Ectodermal cell (in vitro differentiated cells): Measurements from ENCODE around the gene P2RX7.
"Not testable (repeated sequence)": the region's sequence is repeated elsewhere in the genome, so short reads cannot be mapped to it uniquely, and the experiment has no call there.

ENCODE experiments used
- H3K27ac ChIP-seq: 2 replicates; pipeline ENCODE4 v1.7.0; 2013; ENCODE audit warnings: mild to moderate bottlenecking, low read depth, low read length; ENCODE audit not compliant: insufficient read depth, poor library complexity, severe bottlenecking
- H3K27me3 ChIP-seq: 2 replicates; pipeline ENCODE4 v1.7.0; 2013; ENCODE audit warnings: mild to moderate bottlenecking, low read length; ENCODE audit not compliant: insufficient read depth, control insufficient read depth, poor library complexity, severe bottlenecking
- H3K36me3 ChIP-seq: one replicate; pipeline ENCODE4 v1.7.0; 2013; ENCODE audit warnings: low read length; ENCODE audit not compliant: control insufficient read depth, insufficient read depth
- H3K4me1 ChIP-seq: one replicate; pipeline ENCODE4 v1.7.0; 2013; ENCODE audit warnings: low read length; ENCODE audit not compliant: control insufficient read depth, insufficient read depth
- H3K4me3 ChIP-seq: 2 replicates; pipeline ENCODE4 v1.7.0; 2013; ENCODE audit warnings: low read depth, low read length, control low read depth; ENCODE audit not compliant: insufficient read depth
- H3K9me3 ChIP-seq: 2 replicates; pipeline ENCODE4 v1.7.0; 2013; ENCODE audit warnings: mild to moderate bottlenecking, low read length, moderate library complexity; ENCODE audit not compliant: control insufficient read depth
- WGBS, 2 experiments: methylation state at CpG; one replicate each; pipeline ENCODE4 v1.1.7; 2013; ENCODE audit warnings: missing lambda C conversion rate in 2 of 2; 5-methylcytosine and 5-hydroxymethylcytosine counted together

Gene P2RX7

DNA sequence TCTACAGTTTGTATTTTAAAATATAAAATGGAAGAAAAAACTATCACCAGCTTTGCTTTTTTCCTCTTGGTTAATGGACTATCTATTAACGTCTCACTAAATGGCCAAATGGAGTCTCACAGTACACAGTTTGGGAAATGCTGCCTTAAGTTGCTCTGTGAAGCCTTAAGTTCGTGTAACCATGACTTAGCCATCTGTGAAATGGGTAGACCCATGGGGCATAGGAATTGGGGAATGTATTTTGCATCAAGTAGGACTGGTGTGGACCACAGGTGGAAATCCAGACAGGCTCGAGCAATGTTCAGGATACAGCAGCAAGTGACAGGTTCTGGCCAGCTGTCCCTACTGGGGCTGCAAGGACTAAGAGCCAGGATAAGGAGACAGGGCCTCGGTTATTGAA, 4.8 kb downstream of the P2RX7 start:
- Histone ChIP-seq H3K9me3 (no peaks in the 10 kb centered on the region), H3K27me3 (no peaks in the 10 kb centered on the region), H3K4me1 (peaks cover 4% of the 10 kb centered on the region), H3K27ac (no peak overlapping the region), H3K36me3 (no peaks in the 10 kb centered on the region), H3K4me3 (no peak overlapping the region)
- WGBS, 2 experiments: 90 to 93% methylated on average over 4 of the region's 4 CpGs

GRCh38 chr12:121138284-121138683, 5.6 kb downstream of the P2RX7 start:
- 90 to 91% methylated on average over 5 of the region's 5 CpGs for WGBS, 2 experiments
- Histone ChIP-seq H3K9me3 (no peaks in the 10 kb centered on the region), H3K27me3 (no peaks in the 10 kb centered on the region), H3K4me1 (no peaks in the 10 kb centered on the region), H3K36me3 (no peaks in the 10 kb centered on the region), H3K27ac (no peak overlapping the region), H3K4me3 (no peak overlapping the region)

DNA sequence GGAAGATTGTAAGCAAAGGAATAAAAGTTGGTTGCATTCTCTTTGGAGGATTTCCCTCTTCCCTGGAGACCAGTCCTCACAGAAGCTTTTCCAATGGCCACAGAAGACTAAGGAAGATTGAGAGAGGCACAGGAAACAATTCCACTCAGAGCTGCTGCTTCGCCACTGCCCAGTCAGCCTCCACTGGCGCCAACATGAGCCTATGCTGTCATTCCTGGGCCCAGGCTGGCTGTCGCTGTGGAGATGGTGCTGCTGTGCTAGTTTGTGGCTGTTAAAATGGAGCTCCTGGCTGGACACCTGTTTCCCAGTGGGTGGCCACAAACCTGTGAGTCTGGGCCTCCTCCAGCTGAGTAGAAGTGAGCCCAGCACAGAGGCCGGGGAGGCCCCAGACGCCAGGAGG, 6.6 kb downstream of the P2RX7 start:
- WGBS, 2 experiments: 88 to 91% methylated on average over 5 of the region's 5 CpGs
- no peaks in the 10 kb centered on the region for H3K36me3 ChIP-seq

DNA sequence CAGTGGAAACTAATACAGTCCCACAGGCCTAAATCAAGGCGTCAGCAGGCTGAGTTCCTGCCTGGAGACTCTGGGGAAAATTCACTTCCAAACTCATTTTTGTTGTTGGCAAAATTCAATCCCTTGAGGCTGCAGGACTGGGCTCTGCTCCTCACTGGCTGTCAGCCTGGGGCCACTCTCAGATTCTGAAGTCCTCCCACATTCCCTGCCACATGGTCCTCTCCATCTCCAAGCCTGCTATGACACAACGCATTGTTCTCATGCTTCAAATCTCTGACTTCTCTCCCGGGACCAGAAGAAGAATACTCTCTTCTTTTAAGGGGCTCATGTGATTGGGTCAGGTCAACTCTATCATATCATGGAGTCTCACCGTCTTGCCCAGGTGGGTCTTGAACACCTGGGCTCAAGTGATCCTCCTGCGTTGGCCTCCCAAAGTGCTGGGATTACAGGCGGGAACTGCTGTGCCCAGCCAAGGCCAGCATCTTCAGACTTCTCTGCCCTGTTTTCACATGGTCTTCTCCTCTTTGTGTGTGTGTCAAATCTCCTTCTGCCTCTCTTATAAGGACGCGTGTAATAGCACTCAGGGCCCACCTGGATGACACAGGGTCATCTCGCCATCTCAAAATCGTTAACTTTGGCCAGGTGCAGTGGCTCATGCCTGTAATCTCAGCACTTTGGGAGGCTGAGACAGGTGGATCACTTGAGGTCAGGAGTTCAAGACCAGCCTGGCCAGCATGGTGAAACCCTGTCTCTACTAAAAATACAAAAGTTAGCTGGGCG, 9.7 kb downstream of the P2RX7 start:
- no peak overlapping the region for H3K4me3 ChIP-seq

More for the DNA sequence above, 6.6 kb downstream of the P2RX7 start:
- Histone ChIP-seq H3K4me1 (no peaks in the 10 kb centered on the region), H3K27me3 (no peaks in the 10 kb centered on the region), H3K27ac (no peak overlapping the region), H3K9me3 (no peaks in the 10 kb centered on the region), H3K4me3 (no peak overlapping the region)

DNA sequence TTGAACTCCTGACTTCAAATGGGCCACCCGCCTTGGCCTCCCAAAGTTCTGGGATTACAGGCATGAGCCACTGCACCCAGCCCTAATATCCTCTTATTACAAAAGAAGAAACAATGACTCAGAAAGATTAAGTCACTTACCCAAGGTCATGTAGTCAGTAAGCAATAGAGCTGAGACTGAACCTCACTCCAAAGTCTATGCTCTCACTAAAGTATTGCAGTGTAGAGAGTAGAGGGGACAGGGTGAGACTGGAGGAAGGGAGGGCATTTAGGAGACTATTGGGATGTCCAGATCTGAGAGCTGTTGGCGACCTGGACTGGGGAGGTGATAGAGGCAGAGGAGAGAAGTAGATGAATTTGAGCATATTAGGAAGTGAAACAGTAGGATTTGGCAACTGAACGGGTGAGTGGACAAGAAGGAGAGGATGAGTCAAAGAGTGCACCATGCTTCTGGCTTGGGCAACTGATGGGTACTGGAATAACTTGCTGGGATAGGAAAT, 11.8 kb downstream of the P2RX7 start:
- Histone ChIP-seq H3K9me3 (no peaks in the 10 kb centered on the region), H3K27ac (no peak overlapping the region), H3K4me1 (no peaks in the 10 kb centered on the region), H3K4me3 (no peak overlapping the region), H3K27me3 (no peaks in the 10 kb centered on the region), H3K36me3 (no peaks in the 10 kb centered on the region)
- WGBS, 2 experiments: 85 to 91% methylated on average over 3 of the region's 3 CpGs

More for the DNA sequence above, 9.7 kb downstream of the P2RX7 start:
- no peaks in the 10 kb centered on the region for H3K9me3 ChIP-seq
- WGBS, 2 experiments: 79 to 83% methylated on average over 11 of the region's 11 CpGs
- H3K4me1 ChIP-seq: no peaks in the 10 kb centered on the region
- no peak overlapping the region for H3K27ac ChIP-seq
- H3K27me3 ChIP-seq: no peaks in the 10 kb centered on the region
- no peaks in the 10 kb centered on the region for H3K36me3 ChIP-seq

- Histone ChIP-seq H3K27ac (no peak overlapping the region), H3K9me3 (no peaks in the 10 kb centered on the region), H3K4me1 (no peaks in the 10 kb centered on the region), H3K4me3 (no peak overlapping the region), H3K27me3 (no peaks in the 10 kb centered on the region), H3K36me3 (no peaks in the 10 kb centered on the region)
- 81 to 87% methylated on average over 8 of the region's 8 CpGs for WGBS, 2 experiments
Measured at GRCh38 chr12:121145221-121145620, 12.5 kb downstream of the P2RX7 start.

GRCh38 chr12:121149289-121149688, 16.6 kb downstream of the P2RX7 start:
- H3K27me3 ChIP-seq, H3K36me3 ChIP-seq, H3K4me1 ChIP-seq, H3K27ac ChIP-seq, H3K9me3 ChIP-seq, H3K4me3 ChIP-seq: not testable (repeated sequence)
- 89 to 97% methylated on average over 2 of the region's 3 CpGs for WGBS, 2 experiments

DNA sequence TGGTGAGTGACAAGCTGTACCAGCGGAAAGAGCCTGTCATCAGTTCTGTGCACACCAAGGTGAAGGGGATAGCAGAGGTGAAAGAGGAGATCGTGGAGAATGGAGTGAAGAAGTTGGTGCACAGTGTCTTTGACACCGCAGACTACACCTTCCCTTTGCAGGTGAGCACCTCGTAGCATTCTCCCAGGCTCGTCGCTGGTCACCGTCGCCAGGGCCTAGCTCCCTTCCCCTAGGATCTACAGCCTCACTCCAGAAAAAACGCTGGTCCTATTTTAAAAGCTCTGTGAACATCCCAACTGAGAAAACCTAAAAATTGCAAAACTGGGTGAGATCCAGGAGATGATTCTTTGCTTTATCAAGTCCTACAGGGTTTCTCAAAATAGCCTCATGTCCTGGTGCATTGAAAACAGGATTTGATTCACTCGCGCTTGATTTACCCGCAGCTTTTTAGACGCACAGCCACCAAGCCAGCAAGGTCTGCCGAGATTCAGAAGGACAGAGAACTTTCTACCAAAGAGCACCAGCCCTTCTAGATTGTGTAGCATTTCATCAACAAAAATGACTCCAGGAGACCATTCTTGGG, 22.2 kb downstream of the P2RX7 start:
- 87 to 88% methylated on average over 14 of the region's 14 CpGs for WGBS, 2 experiments
- Histone ChIP-seq H3K27me3 (no peaks in the 10 kb centered on the region), H3K4me1 (peaks cover 13% of the 10 kb centered on the region), H3K9me3 (no peaks in the 10 kb centered on the region), H3K4me3 (no peak overlapping the region), H3K36me3 (no peaks in the 10 kb centered on the region), H3K27ac (no peak overlapping the region)

DNA sequence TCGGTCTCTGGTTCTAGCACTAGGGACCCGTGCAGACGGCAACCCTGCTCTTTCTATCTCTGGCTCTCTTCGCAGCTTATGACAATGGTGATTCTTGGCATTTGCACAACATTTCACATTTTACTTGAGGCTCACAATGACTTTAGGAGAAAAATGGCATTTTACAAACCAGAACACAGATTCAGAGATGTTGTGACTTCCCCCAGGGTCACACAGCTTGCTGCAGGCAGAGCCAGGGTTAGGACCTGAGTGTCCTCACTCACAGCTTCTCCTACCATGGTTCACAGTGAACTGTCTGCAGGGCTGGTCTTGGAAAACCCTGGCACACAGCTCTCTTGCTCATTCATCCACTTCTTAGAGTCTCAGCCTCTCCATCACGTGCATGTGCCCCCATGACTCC, 23.7 kb downstream of the P2RX7 start:
- 85 to 86% methylated on average over 5 of the region's 5 CpGs for WGBS, 2 experiments

GRCh38 chr12:121158085-121158484, 25.4 kb downstream of the P2RX7 start:
- H3K4me3 ChIP-seq: no peak overlapping the region
- no peaks in the 10 kb centered on the region for H3K9me3 ChIP-seq
- no peaks in the 10 kb centered on the region for H3K36me3 ChIP-seq
- peaks cover 13% of the 10 kb centered on the region for H3K4me1 ChIP-seq
- no peaks in the 10 kb centered on the region for H3K27me3 ChIP-seq
- WGBS, 2 experiments: 96 to 97% methylated on average over 3 of the region's 3 CpGs
- no peak overlapping the region for H3K27ac ChIP-seq

More for the DNA sequence above, 23.7 kb downstream of the P2RX7 start:
- Histone ChIP-seq H3K27ac (no peak overlapping the region), H3K9me3 (no peaks in the 10 kb centered on the region), H3K36me3 (no peaks in the 10 kb centered on the region), H3K4me3 (no peak overlapping the region), H3K4me1 (peaks cover 13% of the 10 kb centered on the region), H3K27me3 (no peaks in the 10 kb centered on the region)
